Measurements from ENCODE around the gene CAMK4. TPM values are rescaled to one million over a fixed set of nuclear protein-coding genes. Genes with fewer than 3 reads are reported as not detected.

The CAMK4 gene
- total RNA-seq, 4 donors from 2014 or later = 0.26 to 33.9 (median 2.0) TPM

GRCh38 chr5:111480346-111480745, 256.2 kb downstream of the CAMK4 start:
- H3K4me1 ChIP-seq = no peaks in the 10 kb centered on the region
- no peak for DNase-seq
- H3K27me3 ChIP-seq = no peaks in the 10 kb centered on the region
- H3K9me3 ChIP-seq = no peaks in the 10 kb centered on the region
- TF ChIP-seq POLR2A (IDR thresholded peaks at IDR 0.05) = no peak
- no peak for TF ChIP-seq CTCF (IDR thresholded peaks at IDR 0.05)
- no peaks in the 10 kb centered on the region for H3K36me3 ChIP-seq
- no peak overlapping the region for H3K4me3 ChIP-seq
- H3K27ac ChIP-seq = no peak overlapping the region
- intact Hi-C loops (cut with DNase I; ENCODE audit: low total_unique reads) = no loop called here

GRCh38 chr5:111486055-111486454, 261.9 kb downstream of the CAMK4 start:
- Histone ChIP-seq H3K27ac (peak overlapping the region in 1 of 2 donors; percentile 16), H3K4me3 (no peak overlapping the region), H3K27me3 (no peaks in the 10 kb centered on the region), H3K36me3 (no peaks in the 10 kb centered on the region), H3K4me1 (no peaks in the 10 kb centered on the region), H3K9me3 (no peaks in the 10 kb centered on the region)
- no peak for DNase-seq
- no peak for TF ChIP-seq CTCF (IDR thresholded peaks at IDR 0.05)
- no peak for TF ChIP-seq POLR2A (IDR thresholded peaks at IDR 0.05)
- intact Hi-C loops (cut with DNase I; ENCODE audit: low total_unique reads) = no loop called here

GRCh38 chr5:111486926-111487325, 262.7 kb downstream of the CAMK4 start:
- TF ChIP-seq POLR2A (IDR thresholded peaks at IDR 0.05) (no peak), CTCF (IDR thresholded peaks at IDR 0.05) (no peak)
- no peaks in the 10 kb centered on the region for H3K4me1 ChIP-seq
- H3K27me3 ChIP-seq = no peaks in the 10 kb centered on the region
- no peak overlapping the region for H3K4me3 ChIP-seq
- no peak overlapping the region for H3K27ac ChIP-seq
- no peak for DNase-seq
- no peaks in the 10 kb centered on the region for H3K36me3 ChIP-seq
- intact Hi-C loops (cut with DNase I; ENCODE audit: low total_unique reads) = no loop called here
- no peaks in the 10 kb centered on the region for H3K9me3 ChIP-seq

- Histone ChIP-seq H3K27me3 (no peaks in the 10 kb centered on the region), H3K9me3 (no peaks in the 10 kb centered on the region), H3K27ac (no peak overlapping the region), H3K4me3 (no peak overlapping the region), H3K36me3 (no peaks in the 10 kb centered on the region), H3K4me1 (no peaks in the 10 kb centered on the region)
- no peak for TF ChIP-seq POLR2A (IDR thresholded peaks at IDR 0.05)
- no peak for TF ChIP-seq CTCF (IDR thresholded peaks at IDR 0.05)
- no peak for DNase-seq
- intact Hi-C loops (cut with DNase I; ENCODE audit: low total_unique reads) = no loop called here
These were observed 264.2 kb downstream of the CAMK4 start for GRCh38 chr5:111488353-111488752.

- no peaks in the 10 kb centered on the region for H3K27me3 ChIP-seq
- no peaks in the 10 kb centered on the region for H3K4me1 ChIP-seq
- H3K27ac ChIP-seq = no peak overlapping the region
- no peak for DNase-seq
- no peaks in the 10 kb centered on the region for H3K36me3 ChIP-seq
- no peaks in the 10 kb centered on the region for H3K9me3 ChIP-seq
- TF ChIP-seq POLR2A (IDR thresholded peaks at IDR 0.05) (no peak), CTCF (IDR thresholded peaks at IDR 0.05) (no peak)
- no peak overlapping the region for H3K4me3 ChIP-seq
- intact Hi-C loops (cut with DNase I; ENCODE audit: low total_unique reads) = no loop called here
These were observed 268.8 kb downstream of the CAMK4 start for GRCh38 chr5:111493031-111493430.

Data from uterus (tissue), 4 donors.